H1 (cell line): ENCODE results near the gene PLEKHA4. TPM values are rescaled to one million over a fixed set of nuclear protein-coding genes. Genes with fewer than 3 reads are reported as not detected.

Source experiments
- CTCF ChIA-PET: fragments of 300-600 bp; sonication (Branson Sonifier 250); formaldehyde crosslinking; loops from one replicate; lab custom pipeline; 2021; ENCODE audit not compliant: partially characterized antibody; lab: Charles Lee
- POLR2A ChIA-PET: fragments of 300-600 bp; sonication (Branson Sonifier 250); formaldehyde crosslinking; loops from one replicate; lab custom pipeline; 2021; ENCODE audit warnings: inconsistent platforms; ENCODE audit not compliant: partially characterized antibody; lab: Charles Lee
- DNase-seq, 2 experiments: peaks; one replicate each; pipeline versions ENCODE4 v3.0.0 to v3.0.0-alpha.2; 2010 to 2022; ENCODE audit warnings: low spot score in 2 of 2, low read depth in 1 of 2, mixed read lengths in 1 of 2
- FAIRE-seq: peaks from 2 replicates; lab custom pipeline; 2011; peaks lifted over from hg19 to GRCh38; lab: Jason Lieb, UNC
- H2AFZ ChIP-seq: 2 replicates; pipeline ENCODE4 v1.8.1; 2012; ENCODE audit warnings: low read length, inconsistent platforms
- H2AK5ac ChIP-seq: 2 replicates; pipeline ENCODE4 v1.6.1; 2013; ENCODE audit warnings: low read depth, low read length
- H2BK120ac ChIP-seq: replicated peaks from 2 replicates; pipeline ENCODE3; 2013; ENCODE audit warnings: low read depth, low read length, inconsistent platforms
- H2BK12ac ChIP-seq: 2 replicates; pipeline ENCODE4 v1.6.1; 2013; ENCODE audit warnings: low read depth, low read length
- H2BK15ac ChIP-seq: 2 replicates; pipeline ENCODE4 v1.6.1; 2013; ENCODE audit warnings: low read length
- H2BK20ac ChIP-seq: 2 replicates; pipeline ENCODE4 v1.6.1; 2013; ENCODE audit warnings: low read length
- H2BK5ac ChIP-seq: 2 replicates; pipeline ENCODE4 v1.6.1; 2013; ENCODE audit warnings: low read depth, low read length
- H3K14ac ChIP-seq: 2 replicates; pipeline ENCODE4 v1.6.1; 2013; ENCODE audit warnings: inconsistent platforms; ENCODE audit not compliant: insufficient read length
- H3K18ac ChIP-seq: 2 replicates; pipeline ENCODE4 v1.6.1; 2013; ENCODE audit warnings: low read length; ENCODE audit errors: extremely low read depth
- H3K23ac ChIP-seq: 2 replicates; pipeline ENCODE4 v1.6.1; 2013; ENCODE audit warnings: inconsistent platforms; ENCODE audit not compliant: insufficient read length
- H3K23me2 ChIP-seq: 2 replicates; pipeline ENCODE4 v1.6.1; 2013; ENCODE audit warnings: low read depth, low read length
- H3K27ac ChIP-seq: 2 replicates; pipeline ENCODE4 v1.6.1; 2011; ENCODE audit warnings: low read depth, low read length, inconsistent platforms
- H3K27me3 ChIP-seq, 4 experiments: replicated peaks in 1 of 4; 1 replicate in 1 of 4; 2 replicates in 3 of 4; pipeline versions ENCODE4 v1.6.1 to v1.8.1; 2011 to 2013; ENCODE audit warnings: low read length in 3 of 4, mild to moderate bottlenecking in 3 of 4, inconsistent platforms in 2 of 4, mixed read lengths in 2 of 4, moderate library complexity in 1 of 4; ENCODE audit not compliant: control insufficient read depth in 3 of 4, insufficient read depth in 3 of 4; ENCODE audit errors: extremely low read depth in 1 of 4
- H3K36me3 ChIP-seq, 4 experiments: 2 replicates each; pipeline versions ENCODE4 v1.6.1 to v1.8.1; 2011 to 2013; ENCODE audit warnings: mild to moderate bottlenecking in 4 of 4, low read length in 3 of 4, moderate library complexity in 2 of 4, control low read depth in 1 of 4, inconsistent platforms in 1 of 4; ENCODE audit not compliant: insufficient read depth in 4 of 4, control insufficient read depth in 2 of 4
- H3K4ac ChIP-seq: replicated peaks from 2 replicates; pipeline ENCODE3; 2013; ENCODE audit warnings: low read length, low read depth, mixed read lengths, inconsistent platforms; ENCODE audit not compliant: insufficient read length
- H3K4me1 ChIP-seq, 4 experiments: replicated peaks in 1 of 4; 1 replicate in 1 of 4; 2 replicates in 3 of 4; pipeline versions ENCODE4 v1.6.1 to v1.8.1; 2011 to 2013; ENCODE audit warnings: low read length in 3 of 4, inconsistent platforms in 2 of 4, mixed read lengths in 1 of 4; ENCODE audit not compliant: insufficient read depth in 4 of 4, control insufficient read depth in 3 of 4
- H3K4me2 ChIP-seq, 2 experiments: 2 replicates each; pipeline versions ENCODE4 v1.6.1 to v1.8.1; 2011 to 2013; ENCODE audit warnings: low read depth in 2 of 2, low read length in 2 of 2, control low read depth in 1 of 2, inconsistent platforms in 1 of 2, mild to moderate bottlenecking in 1 of 2; ENCODE audit not compliant: insufficient read depth in 1 of 2
- H3K4me3 ChIP-seq, 4 experiments: fragments of 200-600, 300-600 bp in 1 of 4; sonication (generic), shearing (Covaris generic), sonication (Bioruptor Twin) in 1 of 4; 2 replicates each; pipeline versions ENCODE4 v1.5.1 to v1.8.1; 2011 to 2016; ENCODE audit warnings: low read length in 4 of 4, low read depth in 3 of 4, control low read depth in 2 of 4, inconsistent platforms in 2 of 4, mild to moderate bottlenecking in 2 of 4, mixed read lengths in 1 of 4, moderate library complexity in 1 of 4; ENCODE audit not compliant: insufficient read depth in 2 of 4; ENCODE audit errors: extremely low read depth in 1 of 4
- H3K56ac ChIP-seq: replicated peaks from 2 replicates; pipeline ENCODE3; 2013; ENCODE audit warnings: low read depth, mild to moderate bottlenecking, mixed read lengths, low read length, inconsistent platforms; ENCODE audit not compliant: insufficient read length
- H3K79me1 ChIP-seq: 2 replicates; pipeline ENCODE4 v1.6.1; 2013; ENCODE audit warnings: low read depth, low read length, control low read depth
- H3K79me2 ChIP-seq, 2 experiments: 2 replicates each; pipeline versions ENCODE4 v1.6.1 to v1.8.1; 2012 to 2013; ENCODE audit warnings: low read length in 2 of 2, mild to moderate bottlenecking in 2 of 2, inconsistent platforms in 1 of 2; ENCODE audit not compliant: insufficient read depth in 2 of 2, control insufficient read depth in 1 of 2
- H3K9ac ChIP-seq, 4 experiments: replicated peaks in 1 of 4; 1 replicate in 1 of 4; 2 replicates in 3 of 4; pipeline versions ENCODE4 v1.6.1 to v1.8.1; 2011 to 2013; ENCODE audit warnings: low read depth in 3 of 4, low read length in 3 of 4, control low read depth in 2 of 4, mild to moderate bottlenecking in 2 of 4, moderate library complexity in 2 of 4, inconsistent platforms in 1 of 4; ENCODE audit errors: extremely low read depth in 1 of 4
- H3K9me3 ChIP-seq, 2 experiments: 2 replicates each; pipeline versions ENCODE4 v1.6.1 to v1.8.1; 2012 to 2013; ENCODE audit warnings: mild to moderate bottlenecking in 2 of 2, moderate library complexity in 2 of 2, control low read depth in 1 of 2, inconsistent platforms in 1 of 2, low read depth in 1 of 2, low read length in 1 of 2, mixed read lengths in 1 of 2; ENCODE audit not compliant: insufficient read depth in 2 of 2
- H4K20me1 ChIP-seq, 2 experiments: replicated peaks in 1 of 2; 2 replicates each; pipeline versions ENCODE3 to v1.8.1; 2011 to 2013; ENCODE audit warnings: inconsistent platforms in 2 of 2, low read length in 2 of 2, mild to moderate bottlenecking in 1 of 2; ENCODE audit not compliant: insufficient read depth in 2 of 2, control insufficient read depth in 1 of 2
- H4K5ac ChIP-seq: 2 replicates; pipeline ENCODE4 v1.6.1; 2013; ENCODE audit warnings: low read length, low read depth, mixed read lengths, inconsistent platforms; ENCODE audit not compliant: insufficient read length
- H4K8ac ChIP-seq: 2 replicates; pipeline ENCODE4 v1.8.0; 2013; ENCODE audit warnings: mild to moderate bottlenecking, moderate library complexity, low read length, inconsistent platforms; ENCODE audit not compliant: insufficient read depth; ENCODE audit errors: extremely low read depth
- H4K91ac ChIP-seq: replicated peaks from 2 replicates; pipeline ENCODE3; 2013; ENCODE audit warnings: low read length, mixed read lengths, inconsistent platforms; ENCODE audit not compliant: insufficient read length
- ATF2 ChIP-seq: IDR thresholded peaks from 2 replicates; pipeline ENCODE4 v1.6.1; 2012; ENCODE audit warnings: low read length, inconsistent platforms
- ATF3 ChIP-seq: IDR thresholded peaks from 2 replicates; pipeline ENCODE4 v1.6.1; 2011; ENCODE audit warnings: low read depth, mild to moderate bottlenecking, low read length; ENCODE audit not compliant: insufficient read depth
- BRCA1 ChIP-seq: IDR thresholded peaks from 2 replicates; pipeline ENCODE4 v1.6.1; 2012; ENCODE audit warnings: low read depth, low read length, improper control_type of control experiment
- KDM1A ChIP-seq: fragments of 200-600, 300-600 bp; sonication (generic); IDR thresholded peaks from 2 replicates; pipeline ENCODE4 v1.7.1; 2016; ENCODE audit warnings: mild to moderate bottlenecking, low read length, borderline replicate concordance
- KDM4A ChIP-seq: IDR thresholded peaks from one replicate; pipeline ENCODE4 v1.7.1; 2012; ENCODE audit warnings: low read depth, mild to moderate bottlenecking, moderate library complexity, low read length, inconsistent platforms; ENCODE audit not compliant: severe bottlenecking
- MAX ChIP-seq: IDR thresholded peaks from 2 replicates; pipeline ENCODE4 v1.6.1; 2012; ENCODE audit warnings: inconsistent platforms
- SIX5 ChIP-seq: IDR thresholded peaks from 2 replicates; pipeline ENCODE4 v1.6.1; 2011; ENCODE audit warnings: mild to moderate bottlenecking, low read depth, low read length
- TBP ChIP-seq: IDR thresholded peaks from 2 replicates; pipeline ENCODE4 v1.6.1; 2011; ENCODE audit warnings: low read depth, low read length, improper control_type of control experiment
- YY1 ChIP-seq: IDR thresholded peaks from 2 replicates; pipeline ENCODE4 v1.6.1; 2011; ENCODE audit warnings: low read depth, mild to moderate bottlenecking, low read length
- WGBS, 2 experiments: shearing (Covaris generic) in 1 of 2; methylation state at CpG; one replicate each; pipeline versions ENCODE4 v1.1.6 to v1.1.7; 2013 to 2015; ENCODE audit warnings: low lambda C conversion rate in 2 of 2, mixed read lengths in 2 of 2, inconsistent platforms in 1 of 2, low coverage in 1 of 2, missing lambda C conversion rate in 1 of 2; ENCODE audit not compliant: insufficient replicate concordance in 2 of 2, insufficient coverage in 1 of 2, insufficient read length in 1 of 2; ENCODE audit errors: extremely low coverage in 1 of 2, missing lambda C conversion rate in 1 of 2; 5-methylcytosine and 5-hydroxymethylcytosine counted together
- polyA plus RNA-seq, 7 experiments: library from polyadenylated mRNA; depleted of rRNA in 3 of 7; stranded (reverse) in 5 of 7; unstranded in 2 of 7; fragments of >200 nt in 5 of 7; fragments of 200-250 nt in 2 of 7; gene quantifications; 1 replicate in 5 of 7; 2 replicates in 1 of 7; 4 replicates in 1 of 7; pipeline versions ENCODE4 v1.2.1 to v1.2.3, GENCODE V29; 2011 to 2013; ENCODE audit warnings: missing spikeins in 2 of 7, mixed read lengths in 2 of 7
- total RNA-seq: library from RNA; stranded (reverse); fragmentation: NEBNext Ultra II Directional; extraction: Animal tissue kit (Norgen Biotek cat#: 25700); gene quantifications from 2 replicates; pipeline ENCODE4 v1.2.1, GENCODE V29; 2021

The PLEKHA4 gene
- total and polyA plus RNA-seq, 2 of the 8 experiments (the other 6 are each of a cell fraction or from before 2014, with no cell fraction given): 8.2 to 18.0 TPM

DNA sequence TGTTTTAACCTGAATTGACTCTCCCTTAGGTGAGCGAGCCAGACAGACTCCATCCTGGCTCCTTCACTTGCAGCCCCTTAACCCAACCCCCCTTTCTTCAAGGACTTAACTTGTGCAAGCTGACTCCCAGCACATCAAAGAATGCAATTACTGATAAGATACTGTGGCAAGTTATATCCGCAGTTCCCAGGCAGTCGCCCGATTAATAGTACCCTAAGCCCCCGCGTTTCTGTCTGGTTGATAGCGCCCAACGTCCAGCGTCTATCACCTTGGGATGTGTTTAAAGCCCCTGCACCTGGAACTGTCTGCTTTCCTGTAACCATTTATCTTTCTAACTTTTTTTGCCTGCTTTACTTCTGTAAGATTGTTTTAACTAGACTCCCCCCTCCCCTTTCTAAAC lies 38.3 kb downstream of the PLEKHA4 start:
- no peak for DNase-seq
- Histone ChIP-seq H3K9me3 (no peaks in the 10 kb centered on the region), H3K9ac (no peak overlapping the region), H2BK5ac (no peak overlapping the region), H2BK15ac (no peak overlapping the region), H2AFZ (no peak overlapping the region), H3K27me3 (no peaks in the 10 kb centered on the region), H3K79me1 (no peaks in the 10 kb centered on the region), H3K14ac (no peak overlapping the region), H3K18ac (no peak overlapping the region), H3K27ac (no peak overlapping the region), H3K4me3 (no peak overlapping the region), H4K91ac (no peak overlapping the region), H2AK5ac (no peak overlapping the region), H3K36me3 (peaks cover 0 to 16% (median 3%) of the 10 kb centered on the region in 4 experiments; a peak in 6 of 8 replicates), H3K23me2 (no peaks in the 10 kb centered on the region), H3K79me2 (no peaks in the 10 kb centered on the region), H2BK12ac (no peak overlapping the region), H4K5ac (no peak overlapping the region), H3K23ac (no peak overlapping the region), H4K8ac (no peak overlapping the region), H3K4ac (no peak overlapping the region), H3K4me2 (no peak overlapping the region), H4K20me1 (no peaks in the 10 kb centered on the region), H2BK120ac (no peak overlapping the region), H3K56ac (no peak overlapping the region), H2BK20ac (no peak overlapping the region), H3K4me1 (no peaks in the 10 kb centered on the region; a peak in 1 of 7 replicates)
- WGBS, 2 experiments: 90% methylated on average over 9 of the region's 9 CpGs; no CpG with 5 or more reads in 1 of the 2 experiments
- POLR2A ChIA-PET: interaction anchor here (0.7 to 1.4 kb wide), 3 partner anchors 13 to 215 kb away, joined by 3 to 4 read pairs (median 4); partner anchors contain the start of gene FAM83E
- TF ChIP-seq BRCA1: no peak
- TF ChIP-seq SIX5: no peak
- no peak for TF ChIP-seq ATF2
- no peak for TF ChIP-seq YY1
- no peak for TF ChIP-seq KDM1A
- TF ChIP-seq KDM4A: no peak
- TF ChIP-seq MAX: no peak
- no peak for TF ChIP-seq ATF3
- no peak for TF ChIP-seq TBP
- CTCF ChIA-PET: interaction anchor here (2.2 to 8.8 kb wide), 5 partner anchors 12 to 42 kb away, joined by 6 to 111 read pairs (median 56); partner anchors contain the start of gene BCAT2
- no peak for FAIRE-seq
